GM19395 (cell line): ENCODE results near the gene MCF2L2.
"Not testable (repeated sequence)": the region's sequence is repeated elsewhere in the genome, so short reads cannot be mapped to it uniquely, and the experiment has no call there.

Experiments
- ATAC-seq: cut with Tn5 transposase; IDR thresholded peaks from one replicate; pipeline ENCODE4 v1.9.1; 2021; ENCODE audit warnings: mild to moderate bottlenecking, moderate library complexity; ENCODE audit not compliant: unreplicated experiment

MCF2L2 gene

GRCh38 chr3:183372911-183373310 is 55.5 kb downstream of the MCF2L2 start:
- no peak for ATAC-seq

- not testable (repeated sequence) for ATAC-seq
These were observed 56.8 kb downstream of the MCF2L2 start for GRCh38 chr3:183371600-183371968.

- ATAC-seq, result no peak
These were observed 58.0 kb downstream of the MCF2L2 start for GRCh38 chr3:183370391-183370790.

GRCh38 chr3:183369627-183370026 is 58.8 kb downstream of the MCF2L2 start:
- no peak for ATAC-seq

GRCh38 chr3:183369117-183369516 is 59.3 kb downstream of the MCF2L2 start:
- no peak for ATAC-seq

GRCh38 chr3:183360971-183361624 is 67.3 kb downstream of the MCF2L2 start:
- no peak for ATAC-seq

GRCh38 chr3:183359036-183359435 is 69.4 kb downstream of the MCF2L2 start:
- ATAC-seq, result no peak

- no peak for ATAC-seq
These were observed 70.8 kb downstream of the MCF2L2 start for GRCh38 chr3:183357564-183358079.

GRCh38 chr3:183356920-183357319 is 71.5 kb downstream of the MCF2L2 start:
- ATAC-seq, result no peak

GRCh38 chr3:183354874-183355273 is 73.5 kb downstream of the MCF2L2 start:
- no peak for ATAC-seq

GRCh38 chr3:183354325-183354831 is 74.0 kb downstream of the MCF2L2 start:
- ATAC-seq, result no peak

- no peak for ATAC-seq
These were observed 75.0 kb downstream of the MCF2L2 start for GRCh38 chr3:183353421-183353820.

- ATAC-seq, result no peak
These were observed 78.3 kb downstream of the MCF2L2 start for GRCh38 chr3:183350164-183350563.

GRCh38 chr3:183349421-183350157 is 78.8 kb downstream of the MCF2L2 start:
- no peak for ATAC-seq

- no peak for ATAC-seq
These were observed 85.6 kb downstream of the MCF2L2 start for GRCh38 chr3:183342824-183343223.

- no peak for ATAC-seq
These were observed 86.7 kb downstream of the MCF2L2 start for GRCh38 chr3:183341545-183342288.

- no peak for ATAC-seq
These were observed 88.2 kb downstream of the MCF2L2 start for GRCh38 chr3:183340222-183340621.

- ATAC-seq, result no peak
These were observed 88.8 kb downstream of the MCF2L2 start for GRCh38 chr3:183339461-183340086.

GRCh38 chr3:183338520-183338919 is 89.9 kb downstream of the MCF2L2 start:
- no peak for ATAC-seq

GRCh38 chr3:183332487-183332886 is 95.9 kb downstream of the MCF2L2 start:
- no peak for ATAC-seq

GRCh38 chr3:183331498-183331897 is 96.9 kb downstream of the MCF2L2 start:
- no peak for ATAC-seq
